GM23338 (cell line): ENCODE measurements around the gene ASPDH. TPM values are rescaled to one million over a fixed set of nuclear protein-coding genes. Genes with fewer than 3 reads are reported as not detected.

Experiments
- ATAC-seq: fragments of 200-7000 bp; cut with Tn5 transposase; 3 replicates; pipeline ENCODE4 v1.9.1; 2020
- DNase-seq: peaks from one replicate; pipeline ENCODE4 v3.0.0-alpha.2; 2015; ENCODE audit warnings: low spot score
- H2AFZ ChIP-seq: fragments of 200-600 bp; sonication (generic); 2 replicates; pipeline ENCODE4 v1.8.0; 2016; ENCODE audit warnings: antibody characterized with exemption, mild to moderate bottlenecking, moderate library complexity
- H3F3A ChIP-seq: fragments of 200-600 bp; sonication (generic); replicated peaks from 2 replicates; pipeline ENCODE4 v1.8.0; 2017; ENCODE audit warnings: antibody characterized with exemption, mixed run types, low read depth
- H3K27ac ChIP-seq: fragments of 200-600 bp; sonication (generic); 2 replicates; pipeline ENCODE4 v1.6.1; 2016; ENCODE audit warnings: low read depth
- H3K27me3 ChIP-seq: fragments of 200-600 bp; sonication (generic); 2 replicates; pipeline ENCODE4 v1.8.0; 2016; ENCODE audit warnings: mild to moderate bottlenecking, mixed run types, moderate library complexity; ENCODE audit not compliant: insufficient read depth
- H3K36me3 ChIP-seq: fragments of 200-600 bp; sonication (generic); 2 replicates; pipeline ENCODE4 v1.8.0; 2016; ENCODE audit warnings: mild to moderate bottlenecking; ENCODE audit not compliant: insufficient read depth
- H3K4me1 ChIP-seq: fragments of 200-600 bp; sonication (generic); 2 replicates; pipeline ENCODE4 v1.8.0; 2016; ENCODE audit warnings: mild to moderate bottlenecking, moderate library complexity; ENCODE audit not compliant: insufficient read depth
- H3K4me2 ChIP-seq: fragments of 200-600 bp; sonication (generic); 2 replicates; pipeline ENCODE4 v1.7.1; 2017; ENCODE audit warnings: mixed run types
- H3K4me3 ChIP-seq: fragments of 200-600 bp; sonication (generic); 2 replicates; pipeline ENCODE4 v1.6.1; 2016; ENCODE audit warnings: mixed run types
- H3K79me2 ChIP-seq: fragments of 200-600 bp; sonication (generic); replicated peaks from 2 replicates; pipeline ENCODE4 v1.8.0; 2017; ENCODE audit warnings: mild to moderate bottlenecking; ENCODE audit not compliant: insufficient read depth
- H3K9me2 ChIP-seq: fragments of 200-600 bp; sonication (generic); 2 replicates; pipeline ENCODE4 v1.8.0; 2017; ENCODE audit not compliant: insufficient read depth
- H4K20me1 ChIP-seq: fragments of 200-600 bp; sonication (generic); replicated peaks from 2 replicates; pipeline ENCODE4 v1.8.0; 2017; ENCODE audit warnings: mild to moderate bottlenecking; ENCODE audit not compliant: insufficient read depth
- H3K27ac Mint-ChIP-seq: 2 replicates; pipeline ENCODE4 v1.8.0; 2020; ENCODE audit warnings: inconsistent platforms, mild to moderate bottlenecking, moderate library complexity, mixed read lengths
- H3K27me3 Mint-ChIP-seq: 3 replicates; pipeline ENCODE4 v1.8.0; 2022; ENCODE audit warnings: low read depth, mild to moderate bottlenecking, moderate library complexity, mixed read lengths, inconsistent platforms; ENCODE audit not compliant: insufficient read depth, poor library complexity
- H3K36me3 Mint-ChIP-seq: 3 replicates; pipeline ENCODE4 v1.8.0; 2021; ENCODE audit warnings: low read depth, mild to moderate bottlenecking, inconsistent platforms, moderate library complexity, mixed read lengths
- H3K4me1 Mint-ChIP-seq: 3 replicates; pipeline ENCODE4 v1.8.0; 2020; ENCODE audit warnings: mild to moderate bottlenecking, inconsistent platforms, mixed read lengths
- H3K4me3 Mint-ChIP-seq: 3 replicates; pipeline ENCODE4 v1.8.0; 2021; ENCODE audit warnings: moderate library complexity, mild to moderate bottlenecking, inconsistent platforms, mixed read lengths
- H3K9me3 Mint-ChIP-seq: 3 replicates; pipeline ENCODE4 v1.8.0; 2020; ENCODE audit warnings: moderate library complexity, mild to moderate bottlenecking, inconsistent platforms, mixed read lengths
- EZH2 ChIP-seq: fragments of 200-600 bp; sonication (generic); IDR thresholded peaks from one replicate; pipeline ENCODE4 v1.8.0; 2017; ENCODE audit warnings: antibody characterized with exemption, mild to moderate bottlenecking, low read depth; ENCODE audit not compliant: unreplicated experiment
- EZH2phosphoT487 ChIP-seq: fragments of 200-600 bp; sonication (generic); IDR thresholded peaks from one replicate; pipeline ENCODE4 v1.8.1; 2018; ENCODE audit warnings: antibody characterized with exemption; ENCODE audit not compliant: unreplicated experiment
- JUNB ChIP-seq: IDR thresholded peaks from one replicate; pipeline ENCODE4 v1.6.1; 2016; ENCODE audit warnings: antibody characterized with exemption; ENCODE audit not compliant: unreplicated experiment
- NANOG ChIP-seq: IDR thresholded peaks from 2 replicates; pipeline ENCODE4 v1.6.1; 2016; ENCODE audit warnings: antibody characterized with exemption, borderline replicate concordance
- POLR2AphosphoS5 ChIP-seq: IDR thresholded peaks from 2 replicates; pipeline ENCODE4 v1.6.1; 2016; ENCODE audit warnings: antibody characterized with exemption, low read depth
- STAT1 ChIP-seq: IDR thresholded peaks from one replicate; pipeline ENCODE4 v1.6.1; 2016; ENCODE audit warnings: antibody characterized with exemption; ENCODE audit not compliant: unreplicated experiment
- ZNF114 ChIP-seq: fragments of 250-450 bp; sonication (Bioruptor Pico); IDR thresholded peaks from 2 replicates; pipeline ENCODE4 v1.5.0; 2020; ENCODE audit warnings: mild to moderate bottlenecking, moderate library complexity
- ZNF331 ChIP-seq: fragments of 250-450 bp; sonication (Bioruptor Pico); IDR thresholded peaks from 2 replicates; pipeline ENCODE4 v1.5.0; 2020; ENCODE audit warnings: low read depth, mild to moderate bottlenecking, moderate library complexity
- polyA plus RNA-seq: library from polyadenylated mRNA; unstranded; fragments of >200 nt; fragmentation: Nextera tagmentation; extraction: Ambion mirVana; gene quantifications from 2 replicates; pipeline ENCODE4 v1.2.1, GENCODE V29; 2016
- total RNA-seq: library from RNA; depleted of rRNA; stranded (reverse); fragments of >200 nt; shearing (Covaris generic); gene quantifications from 2 replicates; pipeline ENCODE4 v1.2.3, GENCODE V29; 2014
- TF ChIP-seq, protein P1 (sequence below): IDR thresholded peaks from one replicate; pipeline ENCODE4 v1.6.1; 2018; ENCODE audit warnings: antibody characterized with exemption; ENCODE audit not compliant: unreplicated experiment
- TF ChIP-seq, protein P2 (sequence below), 2 experiments: fragments of 200-600 bp in 1 of 2; sonication (generic) in 1 of 2; conservative IDR thresholded peaks; 2 replicates each; pipeline versions ENCODE4 v1.5.1 to v1.6.1; 2016 to 2017; ENCODE audit warnings: antibody characterized with exemption in 2 of 2, low read depth in 2 of 2, mild to moderate bottlenecking in 2 of 2, moderate library complexity in 1 of 2
- TF ChIP-seq, protein P3 (sequence below): IDR thresholded peaks from 2 replicates; pipeline ENCODE4 v1.6.1; 2016; ENCODE audit warnings: antibody characterized with exemption

ASPDH gene
- total and polyA plus RNA-seq, 2 experiments from 2014 or later: not detected

DNA sequence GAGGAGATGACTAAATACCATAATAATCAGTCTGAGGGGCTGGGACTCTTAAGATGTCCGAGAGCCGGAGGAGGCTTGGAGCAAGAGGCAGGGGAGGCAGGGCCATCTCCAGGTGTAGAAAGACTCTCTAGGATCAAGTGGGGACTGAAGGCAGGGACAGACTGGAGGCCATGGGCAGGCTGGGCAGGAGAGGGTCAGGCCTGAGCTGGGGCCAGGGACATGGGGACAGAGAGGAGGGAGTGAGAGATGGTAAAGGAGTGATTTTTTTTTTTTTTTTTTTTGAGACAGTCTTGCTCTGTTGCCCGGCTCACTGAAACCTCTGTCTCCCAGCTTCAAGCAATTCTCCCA lies 4.9 kb downstream of the ASPDH start:
- peaks cover 95% of the 10 kb centered on the region for H3K9me3 Mint-ChIP-seq
- Histone ChIP-seq H4K20me1 (no peaks in the 10 kb centered on the region; the same call in 1 of the 2 replicates), H3K27me3 (peaks cover 19% of the 10 kb centered on the region), H2AFZ (no peak overlapping the region), H3K36me3 (no peaks in the 10 kb centered on the region), H3K79me2 (no peaks in the 10 kb centered on the region), H3K27ac (no peak overlapping the region), H3K4me1 (peaks cover 4% of the 10 kb centered on the region; the same call in 1 of the 2 replicates), H3K4me2 (no peak overlapping the region), H3F3A (no peaks in the 10 kb centered on the region), H3K9me2 (no peaks in the 10 kb centered on the region), H3K4me3 (no peak overlapping the region)
- TF ChIP-seq, protein P1, sequence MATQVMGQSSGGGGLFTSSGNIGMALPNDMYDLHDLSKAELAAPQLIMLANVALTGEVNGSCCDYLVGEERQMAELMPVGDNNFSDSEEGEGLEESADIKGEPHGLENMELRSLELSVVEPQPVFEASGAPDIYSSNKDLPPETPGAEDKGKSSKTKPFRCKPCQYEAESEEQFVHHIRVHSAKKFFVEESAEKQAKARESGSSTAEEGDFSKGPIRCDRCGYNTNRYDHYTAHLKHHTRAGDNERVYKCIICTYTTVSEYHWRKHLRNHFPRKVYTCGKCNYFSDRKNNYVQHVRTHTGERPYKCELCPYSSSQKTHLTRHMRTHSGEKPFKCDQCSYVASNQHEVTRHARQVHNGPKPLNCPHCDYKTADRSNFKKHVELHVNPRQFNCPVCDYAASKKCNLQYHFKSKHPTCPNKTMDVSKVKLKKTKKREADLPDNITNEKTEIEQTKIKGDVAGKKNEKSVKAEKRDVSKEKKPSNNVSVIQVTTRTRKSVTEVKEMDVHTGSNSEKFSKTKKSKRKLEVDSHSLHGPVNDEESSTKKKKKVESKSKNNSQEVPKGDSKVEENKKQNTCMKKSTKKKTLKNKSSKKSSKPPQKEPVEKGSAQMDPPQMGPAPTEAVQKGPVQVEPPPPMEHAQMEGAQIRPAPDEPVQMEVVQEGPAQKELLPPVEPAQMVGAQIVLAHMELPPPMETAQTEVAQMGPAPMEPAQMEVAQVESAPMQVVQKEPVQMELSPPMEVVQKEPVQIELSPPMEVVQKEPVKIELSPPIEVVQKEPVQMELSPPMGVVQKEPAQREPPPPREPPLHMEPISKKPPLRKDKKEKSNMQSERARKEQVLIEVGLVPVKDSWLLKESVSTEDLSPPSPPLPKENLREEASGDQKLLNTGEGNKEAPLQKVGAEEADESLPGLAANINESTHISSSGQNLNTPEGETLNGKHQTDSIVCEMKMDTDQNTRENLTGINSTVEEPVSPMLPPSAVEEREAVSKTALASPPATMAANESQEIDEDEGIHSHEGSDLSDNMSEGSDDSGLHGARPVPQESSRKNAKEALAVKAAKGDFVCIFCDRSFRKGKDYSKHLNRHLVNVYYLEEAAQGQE: no peak
- TF ChIP-seq NANOG: no peak
- TF ChIP-seq JUNB: no peak
- TF ChIP-seq STAT1: no peak
- TF ChIP-seq POLR2AphosphoS5: no peak
- TF ChIP-seq ZNF331: no peak
- TF ChIP-seq, protein P2, sequence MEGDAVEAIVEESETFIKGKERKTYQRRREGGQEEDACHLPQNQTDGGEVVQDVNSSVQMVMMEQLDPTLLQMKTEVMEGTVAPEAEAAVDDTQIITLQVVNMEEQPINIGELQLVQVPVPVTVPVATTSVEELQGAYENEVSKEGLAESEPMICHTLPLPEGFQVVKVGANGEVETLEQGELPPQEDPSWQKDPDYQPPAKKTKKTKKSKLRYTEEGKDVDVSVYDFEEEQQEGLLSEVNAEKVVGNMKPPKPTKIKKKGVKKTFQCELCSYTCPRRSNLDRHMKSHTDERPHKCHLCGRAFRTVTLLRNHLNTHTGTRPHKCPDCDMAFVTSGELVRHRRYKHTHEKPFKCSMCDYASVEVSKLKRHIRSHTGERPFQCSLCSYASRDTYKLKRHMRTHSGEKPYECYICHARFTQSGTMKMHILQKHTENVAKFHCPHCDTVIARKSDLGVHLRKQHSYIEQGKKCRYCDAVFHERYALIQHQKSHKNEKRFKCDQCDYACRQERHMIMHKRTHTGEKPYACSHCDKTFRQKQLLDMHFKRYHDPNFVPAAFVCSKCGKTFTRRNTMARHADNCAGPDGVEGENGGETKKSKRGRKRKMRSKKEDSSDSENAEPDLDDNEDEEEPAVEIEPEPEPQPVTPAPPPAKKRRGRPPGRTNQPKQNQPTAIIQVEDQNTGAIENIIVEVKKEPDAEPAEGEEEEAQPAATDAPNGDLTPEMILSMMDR (conservative IDR thresholded peaks at IDR 0.05; ENCODE audit: low read depth in 2 of 2): no peak
- TF ChIP-seq, protein P3, sequence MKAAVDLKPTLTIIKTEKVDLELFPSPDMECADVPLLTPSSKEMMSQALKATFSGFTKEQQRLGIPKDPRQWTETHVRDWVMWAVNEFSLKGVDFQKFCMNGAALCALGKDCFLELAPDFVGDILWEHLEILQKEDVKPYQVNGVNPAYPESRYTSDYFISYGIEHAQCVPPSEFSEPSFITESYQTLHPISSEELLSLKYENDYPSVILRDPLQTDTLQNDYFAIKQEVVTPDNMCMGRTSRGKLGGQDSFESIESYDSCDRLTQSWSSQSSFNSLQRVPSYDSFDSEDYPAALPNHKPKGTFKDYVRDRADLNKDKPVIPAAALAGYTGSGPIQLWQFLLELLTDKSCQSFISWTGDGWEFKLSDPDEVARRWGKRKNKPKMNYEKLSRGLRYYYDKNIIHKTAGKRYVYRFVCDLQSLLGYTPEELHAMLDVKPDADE: no peak
- no peak for TF ChIP-seq EZH2phosphoT487
- no peak for TF ChIP-seq EZH2
- TF ChIP-seq ZNF114 (CRISPR knock-in tag): no peak
- no peak overlapping the region for H3K4me3 Mint-ChIP-seq
- H3K27ac Mint-ChIP-seq: no peak overlapping the region
- DNase-seq (no peak), ATAC-seq (no peak)
- H3K4me1 Mint-ChIP-seq: no peaks in the 10 kb centered on the region
- peaks cover 12% of the 10 kb centered on the region for H3K27me3 Mint-ChIP-seq
- peaks cover 37% of the 10 kb centered on the region for H3K36me3 Mint-ChIP-seq

DNA sequence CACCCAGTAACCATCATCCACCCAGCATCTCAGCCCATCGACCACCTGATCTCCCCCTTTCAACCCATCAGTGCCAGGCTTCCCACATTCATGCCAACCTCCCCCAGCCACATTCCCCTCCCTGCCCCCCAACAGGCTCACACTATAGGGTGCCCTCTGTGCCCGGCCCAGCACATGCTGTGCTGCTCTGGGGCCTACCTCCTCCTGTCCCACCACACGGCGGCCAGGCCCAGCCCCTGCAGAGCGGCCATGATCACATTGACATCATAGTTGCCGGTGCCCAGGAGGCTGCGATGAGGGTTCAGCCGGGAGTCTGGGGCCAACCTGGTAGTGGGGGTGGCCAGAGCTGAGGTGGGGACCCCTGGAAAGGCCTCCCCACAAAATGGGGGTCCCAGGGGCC lies 6.3 kb downstream of the ASPDH start:
- no peak overlapping the region for H2AFZ ChIP-seq
- H3K27ac ChIP-seq: no peak overlapping the region
- H3K27me3 Mint-ChIP-seq: peaks cover 8% of the 10 kb centered on the region

More for the DNA sequence above, 6.3 kb downstream of the ASPDH start:
- H3K4me3 Mint-ChIP-seq: no peak overlapping the region
- no peak for DNase-seq
- H3K9me3 Mint-ChIP-seq: peaks cover 93% of the 10 kb centered on the region
- H4K20me1 ChIP-seq: no peaks in the 10 kb centered on the region; the same call in 1 of the 2 replicates
- no peaks in the 10 kb centered on the region for H3K9me2 ChIP-seq
- peaks cover 34% of the 10 kb centered on the region for H3K36me3 Mint-ChIP-seq
- H3K4me1 Mint-ChIP-seq: no peaks in the 10 kb centered on the region
- no peaks in the 10 kb centered on the region for H3F3A ChIP-seq
- H3K4me3 ChIP-seq: no peak overlapping the region
- TF ChIP-seq JUNB (no peak), ZNF114 (CRISPR knock-in tag) (no peak)
- no peaks in the 10 kb centered on the region for H3K79me2 ChIP-seq
- H3K27me3 ChIP-seq: peaks cover 19% of the 10 kb centered on the region
- no peak overlapping the region for H3K27ac Mint-ChIP-seq
- ATAC-seq: no peak
- no peaks in the 10 kb centered on the region for H3K36me3 ChIP-seq
- H3K4me1 ChIP-seq: peaks cover 4% of the 10 kb centered on the region; the same call in 1 of the 2 replicates
- no peak overlapping the region for H3K4me2 ChIP-seq
